ENCODE data around the gene FOXD4L6. TPM values are rescaled to one million over a fixed set of nuclear protein-coding genes. Genes with fewer than 3 reads are reported as not detected.
A peak's percentile ranks its signal among the peaks of the same experiment; 100 is the strongest.
"Not testable (repeated sequence)": the region's sequence is repeated elsewhere in the genome, so short reads cannot be mapped to it uniquely, and the experiment has no call there.

The FOXD4L6 gene
- total and polyA plus RNA-seq, 4 experiments from 2014 or later, result not detected

DNA sequence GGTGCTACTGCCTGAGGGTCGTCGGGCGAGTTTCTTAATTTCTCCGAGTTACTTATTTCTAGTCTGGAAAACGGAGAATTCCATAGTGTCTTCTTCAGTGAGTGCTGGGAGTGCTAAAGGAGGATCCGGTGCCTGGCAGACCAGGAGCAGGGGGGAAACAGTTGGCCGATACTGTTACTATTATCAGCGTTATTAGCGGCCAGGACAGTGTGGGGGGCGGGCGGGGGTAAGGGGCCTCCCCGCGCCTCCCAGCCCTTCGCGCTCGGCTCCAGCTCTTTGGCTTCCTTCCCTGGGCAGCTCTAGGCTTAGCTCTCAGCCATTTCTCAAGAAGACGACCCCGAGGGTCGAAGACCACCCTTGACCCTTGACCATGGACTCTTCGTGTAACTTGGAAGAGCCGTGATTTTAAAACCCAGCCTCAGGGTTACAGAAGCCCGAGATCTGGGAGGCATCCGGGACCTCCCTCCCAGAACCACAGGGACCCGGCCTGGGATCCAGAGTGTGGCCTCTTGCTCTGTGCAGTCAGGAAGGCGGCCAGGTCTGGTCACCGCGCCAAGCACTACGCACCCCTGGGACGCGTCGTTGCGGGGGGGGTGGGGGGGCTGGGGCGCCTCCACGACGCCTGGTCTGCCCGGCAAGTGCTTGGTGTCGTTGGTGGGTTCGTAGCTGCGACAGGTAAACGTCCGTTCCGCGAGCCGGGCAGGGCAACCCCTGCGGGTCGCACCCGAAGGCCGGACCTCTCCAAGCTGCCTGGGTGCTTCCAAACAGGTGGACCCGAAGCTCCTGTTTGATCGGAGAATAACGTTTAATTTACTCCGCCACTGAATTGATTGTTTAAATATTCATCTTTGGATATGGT is 4.0 kb downstream of the FOXD4L6 start:
- H3K27ac Mint-ChIP-seq; DNase-seq; H3K27ac ChIP-seq (ENCODE audit: low read depth, low read length); H3K4me3 ChIP-seq (ENCODE audit: low read length in 2 of 2); H3K27me3 Mint-ChIP-seq; intact Hi-C loops (cut with micrococcal nuclease); POLR2A ChIA-PET (ENCODE audit: partially characterized antibody); H3K4me1 ChIP-seq (ENCODE audit: insufficient read depth, low read length); H3K36me3 ChIP-seq (ENCODE audit: insufficient read depth, low read length); H3K9me3 ChIP-seq (ENCODE audit: control insufficient read depth in 1 of 2, low read length in 2 of 2); H3K36me3 Mint-ChIP-seq; H3K4me1 Mint-ChIP-seq; H3K9me3 Mint-ChIP-seq; CTCF ChIA-PET (ENCODE audit: partially characterized antibody); H3K27me3 ChIP-seq (ENCODE audit: insufficient read depth, low read length); H3K4me3 Mint-ChIP-seq: not testable (repeated sequence)

DNA sequence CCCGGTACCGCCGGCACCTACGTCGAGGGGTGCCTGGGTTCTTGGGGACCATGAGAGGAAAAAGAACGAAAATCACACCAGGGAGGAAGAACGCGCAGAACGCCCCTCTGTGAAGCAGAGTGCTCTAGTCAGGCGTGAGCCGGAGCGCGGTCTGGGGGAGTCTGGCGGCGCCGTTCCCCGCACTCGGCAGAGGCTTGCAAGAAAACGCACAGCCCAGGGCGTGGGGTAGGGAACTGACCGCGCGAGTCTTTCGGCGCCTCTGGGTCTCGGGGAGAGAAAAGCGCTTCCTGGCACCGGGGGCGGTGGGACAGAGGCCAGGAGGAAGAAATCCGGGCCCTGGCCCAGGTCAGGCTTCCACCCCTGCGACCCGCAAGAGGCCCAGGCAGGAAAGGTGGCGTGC is 4.7 kb downstream of the FOXD4L6 start:
- H3K27ac Mint-ChIP-seq; CTCF ChIA-PET (ENCODE audit: partially characterized antibody): not testable (repeated sequence)

DNA sequence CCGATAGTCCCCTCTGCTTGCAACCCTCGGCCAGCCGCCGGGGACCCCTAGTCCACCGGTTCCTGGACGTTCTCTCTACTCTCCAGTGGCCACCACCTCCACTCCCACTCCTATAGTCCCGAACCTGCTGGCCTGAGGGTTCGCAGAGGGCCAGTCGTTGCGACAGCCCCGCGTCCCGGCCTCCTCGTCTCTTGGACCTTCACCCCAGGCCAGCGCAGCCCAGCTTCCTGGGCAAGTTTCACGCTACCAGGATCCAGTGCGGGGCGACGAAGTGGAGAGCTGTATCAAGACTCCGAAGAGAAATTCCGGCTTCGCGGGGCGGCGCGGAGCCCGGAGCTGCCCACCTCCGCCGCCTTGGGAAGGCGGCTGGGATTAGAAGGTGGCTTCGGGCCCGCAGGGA is 5.1 kb downstream of the FOXD4L6 start:
- H3K27ac ChIP-seq (ENCODE audit: low read depth, low read length); H3K4me3 ChIP-seq (ENCODE audit: low read length in 2 of 2); DNase-seq; H3K4me3 Mint-ChIP-seq; H3K4me1 ChIP-seq (ENCODE audit: insufficient read depth, low read length); intact Hi-C loops (cut with micrococcal nuclease); POLR2A ChIA-PET (ENCODE audit: partially characterized antibody); H3K9me3 Mint-ChIP-seq; H3K36me3 ChIP-seq (ENCODE audit: insufficient read depth, low read length); CTCF ChIA-PET (ENCODE audit: partially characterized antibody); H3K9me3 ChIP-seq (ENCODE audit: control insufficient read depth in 1 of 2, low read length in 2 of 2); H3K27ac Mint-ChIP-seq; H3K27me3 ChIP-seq (ENCODE audit: insufficient read depth, low read length); H3K27me3 Mint-ChIP-seq; H3K36me3 Mint-ChIP-seq; H3K4me1 Mint-ChIP-seq: not testable (repeated sequence)

More for the DNA sequence above, 4.7 kb downstream of the FOXD4L6 start:
- H3K36me3 ChIP-seq (ENCODE audit: insufficient read depth, low read length); intact Hi-C loops (cut with micrococcal nuclease); H3K4me3 Mint-ChIP-seq; H3K27ac ChIP-seq (ENCODE audit: low read depth, low read length); POLR2A ChIA-PET (ENCODE audit: partially characterized antibody); H3K27me3 Mint-ChIP-seq; H3K9me3 ChIP-seq (ENCODE audit: control insufficient read depth in 1 of 2, low read length in 2 of 2); H3K36me3 Mint-ChIP-seq; H3K9me3 Mint-ChIP-seq; H3K27me3 ChIP-seq (ENCODE audit: insufficient read depth, low read length); H3K4me3 ChIP-seq (ENCODE audit: low read length in 2 of 2); H3K4me1 Mint-ChIP-seq; DNase-seq; H3K4me1 ChIP-seq (ENCODE audit: insufficient read depth, low read length): not testable (repeated sequence)

DNA sequence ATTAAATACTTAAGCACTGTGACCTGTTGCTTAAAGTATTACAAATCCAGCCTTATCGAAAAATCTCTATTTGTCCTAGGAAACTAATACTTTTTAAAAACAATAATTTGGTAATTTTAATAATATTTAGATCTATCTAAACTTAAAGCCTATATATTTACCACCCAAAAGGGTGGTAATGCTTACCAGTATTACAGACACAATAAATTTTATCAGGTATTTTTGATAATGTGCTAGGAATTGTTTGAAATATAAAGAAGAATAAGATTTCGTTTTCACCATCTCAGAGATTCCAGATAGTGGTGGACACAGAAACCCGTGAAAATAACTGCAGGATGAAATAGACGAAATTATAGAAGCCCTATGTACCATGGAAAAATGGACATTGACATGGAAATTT is 7.8 kb downstream of the FOXD4L6 start:
- H3K9me3 ChIP-seq (ENCODE audit: control insufficient read depth in 1 of 2, low read length in 2 of 2); H3K4me3 Mint-ChIP-seq; POLR2A ChIA-PET (ENCODE audit: partially characterized antibody); H3K36me3 ChIP-seq (ENCODE audit: insufficient read depth, low read length); H3K27ac ChIP-seq (ENCODE audit: low read depth, low read length); intact Hi-C loops (cut with micrococcal nuclease); H3K4me3 ChIP-seq (ENCODE audit: low read length in 2 of 2); H3K4me1 Mint-ChIP-seq; H3K9me3 Mint-ChIP-seq; H3K36me3 Mint-ChIP-seq; H3K27ac Mint-ChIP-seq; H3K27me3 Mint-ChIP-seq; DNase-seq; CTCF ChIA-PET (ENCODE audit: partially characterized antibody); H3K27me3 ChIP-seq (ENCODE audit: insufficient read depth, low read length); H3K4me1 ChIP-seq (ENCODE audit: insufficient read depth, low read length): not testable (repeated sequence)

DNA sequence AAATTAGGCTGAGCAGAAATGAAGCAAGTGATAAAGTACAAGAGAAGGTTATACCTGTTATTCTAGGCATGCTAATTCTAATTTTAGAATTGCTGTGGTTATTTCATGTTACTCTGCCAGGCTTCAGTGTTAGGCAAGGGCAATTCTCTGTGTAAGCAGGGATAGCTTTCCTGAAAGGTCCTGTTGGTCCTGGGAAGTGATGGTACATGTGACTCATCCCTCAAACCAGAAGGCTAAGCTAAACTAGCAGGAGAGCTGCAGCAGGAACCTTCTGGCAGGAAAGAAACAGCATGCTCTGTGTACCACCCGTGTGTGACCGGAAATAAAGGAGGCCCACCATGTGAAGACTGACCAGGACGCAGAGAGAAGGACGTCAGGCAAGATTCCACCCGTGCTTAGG is 8.8 kb downstream of the FOXD4L6 start:
- POLR2A ChIA-PET (ENCODE audit: partially characterized antibody); H3K4me1 Mint-ChIP-seq; H3K27ac Mint-ChIP-seq; H3K36me3 ChIP-seq (ENCODE audit: insufficient read depth, low read length); H3K4me3 ChIP-seq (ENCODE audit: low read length in 2 of 2); DNase-seq; CTCF ChIA-PET (ENCODE audit: partially characterized antibody); H3K27me3 Mint-ChIP-seq; H3K27ac ChIP-seq (ENCODE audit: low read depth, low read length); H3K9me3 ChIP-seq (ENCODE audit: control insufficient read depth in 1 of 2, low read length in 2 of 2); H3K4me3 Mint-ChIP-seq; H3K9me3 Mint-ChIP-seq; H3K4me1 ChIP-seq (ENCODE audit: insufficient read depth, low read length); intact Hi-C loops (cut with micrococcal nuclease); H3K36me3 Mint-ChIP-seq; H3K27me3 ChIP-seq (ENCODE audit: insufficient read depth, low read length): not testable (repeated sequence)

DNA sequence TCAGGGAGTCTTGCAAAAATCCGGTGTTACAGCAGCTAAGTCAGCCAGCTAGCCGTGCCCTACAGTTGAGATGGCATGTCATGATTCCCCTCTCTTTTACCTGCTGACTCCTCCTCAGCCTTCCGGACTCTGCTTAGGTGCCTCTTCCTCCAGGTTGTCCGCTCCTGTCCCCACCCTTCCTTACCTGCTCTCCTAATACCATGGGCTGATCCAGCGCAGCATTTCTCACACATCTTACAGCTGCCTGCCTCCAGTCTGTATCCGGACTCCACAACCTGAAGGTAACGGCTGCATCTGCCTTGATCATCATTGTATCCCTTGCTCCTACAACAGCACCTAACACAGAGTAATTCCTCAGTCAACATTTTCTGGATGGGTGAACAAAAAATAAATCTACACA is 9.2 kb downstream of the FOXD4L6 start:
- H3K9me3 Mint-ChIP-seq; H3K27ac ChIP-seq (ENCODE audit: low read depth, low read length); H3K27ac Mint-ChIP-seq; POLR2A ChIA-PET (ENCODE audit: partially characterized antibody); CTCF ChIA-PET (ENCODE audit: partially characterized antibody); H3K27me3 Mint-ChIP-seq; H3K36me3 ChIP-seq (ENCODE audit: insufficient read depth, low read length); intact Hi-C loops (cut with micrococcal nuclease); DNase-seq; H3K4me1 ChIP-seq (ENCODE audit: insufficient read depth, low read length); H3K36me3 Mint-ChIP-seq; H3K27me3 ChIP-seq (ENCODE audit: insufficient read depth, low read length); H3K4me1 Mint-ChIP-seq; H3K9me3 ChIP-seq (ENCODE audit: control insufficient read depth in 1 of 2, low read length in 2 of 2); H3K4me3 ChIP-seq (ENCODE audit: low read length in 2 of 2): not testable (repeated sequence)
- H3K4me3 Mint-ChIP-seq, result peak overlapping the region in 1 of 8 donors; percentile 39

DNA sequence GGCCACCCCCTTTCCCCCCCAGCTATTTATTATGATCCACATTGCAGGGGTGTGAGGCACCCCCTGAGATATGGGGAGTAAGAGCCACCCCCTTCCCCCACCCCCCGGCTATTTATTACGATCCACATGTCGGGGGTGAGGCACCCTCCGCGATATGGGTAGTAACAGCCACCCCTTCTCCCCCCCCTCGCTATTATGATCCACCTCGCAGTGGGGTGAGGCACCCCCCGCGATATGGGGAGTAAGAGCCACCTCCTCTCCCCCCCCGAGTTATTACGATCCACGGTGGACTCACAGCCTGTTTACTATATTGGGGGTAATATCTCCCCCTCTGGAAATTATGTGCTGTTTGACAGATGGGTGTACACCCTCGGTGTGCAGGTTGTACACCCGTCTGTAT is 15.1 kb downstream of the FOXD4L6 start:
- H3K36me3 ChIP-seq (ENCODE audit: insufficient read depth, low read length); H3K9me3 ChIP-seq (ENCODE audit: control insufficient read depth in 1 of 2, low read length in 2 of 2); H3K4me3 ChIP-seq (ENCODE audit: low read length in 2 of 2); H3K27ac ChIP-seq (ENCODE audit: low read depth, low read length); intact Hi-C loops (cut with micrococcal nuclease); CTCF ChIA-PET (ENCODE audit: partially characterized antibody); H3K9me3 Mint-ChIP-seq; H3K27me3 Mint-ChIP-seq; H3K4me1 ChIP-seq (ENCODE audit: insufficient read depth, low read length); H3K27me3 ChIP-seq (ENCODE audit: insufficient read depth, low read length); H3K36me3 Mint-ChIP-seq; H3K4me1 Mint-ChIP-seq; H3K4me3 Mint-ChIP-seq; H3K27ac Mint-ChIP-seq; POLR2A ChIA-PET (ENCODE audit: partially characterized antibody): not testable (repeated sequence)
- peak in 1 of 5 donors; percentile 14 for DNase-seq

DNA sequence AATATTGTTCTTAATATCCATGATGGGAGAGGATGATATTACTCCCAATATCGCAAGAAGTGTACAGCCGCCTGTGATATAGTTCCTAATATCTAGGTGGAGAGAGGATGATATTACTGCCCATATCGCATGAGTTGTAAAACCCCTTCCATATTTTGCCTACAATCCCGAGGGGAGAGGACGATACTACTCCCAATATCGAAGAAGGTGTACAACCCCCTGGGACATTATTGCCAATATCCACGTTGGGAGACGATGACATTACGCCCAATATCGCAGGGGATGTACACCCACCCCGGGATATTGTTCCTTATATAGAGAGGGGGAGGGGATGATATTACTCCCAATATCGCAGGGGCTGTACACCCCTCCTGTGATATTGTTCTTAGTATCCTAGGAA is 17.1 kb downstream of the FOXD4L6 start:
- H3K4me1 ChIP-seq (ENCODE audit: insufficient read depth, low read length); H3K27ac Mint-ChIP-seq; H3K27me3 ChIP-seq (ENCODE audit: insufficient read depth, low read length); H3K27me3 Mint-ChIP-seq; H3K4me3 Mint-ChIP-seq; intact Hi-C loops (cut with micrococcal nuclease); H3K9me3 Mint-ChIP-seq; H3K36me3 Mint-ChIP-seq; H3K9me3 ChIP-seq (ENCODE audit: control insufficient read depth in 1 of 2, low read length in 2 of 2); POLR2A ChIA-PET (ENCODE audit: partially characterized antibody); H3K27ac ChIP-seq (ENCODE audit: low read depth, low read length); CTCF ChIA-PET (ENCODE audit: partially characterized antibody); H3K4me3 ChIP-seq (ENCODE audit: low read length in 2 of 2); H3K36me3 ChIP-seq (ENCODE audit: insufficient read depth, low read length); H3K4me1 Mint-ChIP-seq; DNase-seq: not testable (repeated sequence)
